Adrenal gland (tissue), 5 donors: ENCODE results near the gene BRK1.

ENCODE experiments used
- POLR2A ChIP-seq, 2 donors: fragments of 450-650 bp; IDR thresholded peaks; one replicate each; pipeline ENCODE4 v1.6.1; 2017; ENCODE audit warnings: antibody characterized with exemption in 2 of 2, mild to moderate bottlenecking in 2 of 2, moderate library complexity in 1 of 2
- TF ChIP-seq, protein P1 (sequence below), 6 experiments: fragments of 450-650 bp in 4 of 6; fragments of 200-600 bp in 2 of 6; sonication (generic) in 1 of 6; IDR thresholded peaks; 1 replicate in 5 of 6; 2 replicates in 1 of 6; pipeline versions ENCODE4 v1.5.1 to v1.8.0; 2016 to 2021; ENCODE audit warnings: antibody characterized with exemption in 6 of 6, mild to moderate bottlenecking in 2 of 6, moderate library complexity in 1 of 6
- donor health status: DM: no; HTN: no; CAD: no.

GRCh38 chr3:10085738-10086137 lies 29.7 kb upstream of the BRK1 start:
- TF ChIP-seq, protein P1, sequence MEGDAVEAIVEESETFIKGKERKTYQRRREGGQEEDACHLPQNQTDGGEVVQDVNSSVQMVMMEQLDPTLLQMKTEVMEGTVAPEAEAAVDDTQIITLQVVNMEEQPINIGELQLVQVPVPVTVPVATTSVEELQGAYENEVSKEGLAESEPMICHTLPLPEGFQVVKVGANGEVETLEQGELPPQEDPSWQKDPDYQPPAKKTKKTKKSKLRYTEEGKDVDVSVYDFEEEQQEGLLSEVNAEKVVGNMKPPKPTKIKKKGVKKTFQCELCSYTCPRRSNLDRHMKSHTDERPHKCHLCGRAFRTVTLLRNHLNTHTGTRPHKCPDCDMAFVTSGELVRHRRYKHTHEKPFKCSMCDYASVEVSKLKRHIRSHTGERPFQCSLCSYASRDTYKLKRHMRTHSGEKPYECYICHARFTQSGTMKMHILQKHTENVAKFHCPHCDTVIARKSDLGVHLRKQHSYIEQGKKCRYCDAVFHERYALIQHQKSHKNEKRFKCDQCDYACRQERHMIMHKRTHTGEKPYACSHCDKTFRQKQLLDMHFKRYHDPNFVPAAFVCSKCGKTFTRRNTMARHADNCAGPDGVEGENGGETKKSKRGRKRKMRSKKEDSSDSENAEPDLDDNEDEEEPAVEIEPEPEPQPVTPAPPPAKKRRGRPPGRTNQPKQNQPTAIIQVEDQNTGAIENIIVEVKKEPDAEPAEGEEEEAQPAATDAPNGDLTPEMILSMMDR (IDR thresholded peaks at IDR 0.05): no peak
- no peak for TF ChIP-seq POLR2A (IDR thresholded peaks at IDR 0.05)
